NCI-H2081 (cell line): ENCODE measurements around the gene SLC6A8.
"Not testable (repeated sequence)": the region's sequence is repeated elsewhere in the genome, so short reads cannot be mapped to it uniquely, and the experiment has no call there.

Experiments
- DNase-seq, 2 experiments: peaks; one replicate each; lab custom pipeline; 2025; lab: John Stamatoyannopoulos, UW

The SLC6A8 gene

GRCh38 chrX:153693216-153694086, 5.7 kb downstream of the SLC6A8 start:
- no peak for DNase-seq

- DNase-seq: not testable (repeated sequence)
Observed at GRCh38 chrX:153694256-153694655, 6.5 kb downstream of the SLC6A8 start.

DNA sequence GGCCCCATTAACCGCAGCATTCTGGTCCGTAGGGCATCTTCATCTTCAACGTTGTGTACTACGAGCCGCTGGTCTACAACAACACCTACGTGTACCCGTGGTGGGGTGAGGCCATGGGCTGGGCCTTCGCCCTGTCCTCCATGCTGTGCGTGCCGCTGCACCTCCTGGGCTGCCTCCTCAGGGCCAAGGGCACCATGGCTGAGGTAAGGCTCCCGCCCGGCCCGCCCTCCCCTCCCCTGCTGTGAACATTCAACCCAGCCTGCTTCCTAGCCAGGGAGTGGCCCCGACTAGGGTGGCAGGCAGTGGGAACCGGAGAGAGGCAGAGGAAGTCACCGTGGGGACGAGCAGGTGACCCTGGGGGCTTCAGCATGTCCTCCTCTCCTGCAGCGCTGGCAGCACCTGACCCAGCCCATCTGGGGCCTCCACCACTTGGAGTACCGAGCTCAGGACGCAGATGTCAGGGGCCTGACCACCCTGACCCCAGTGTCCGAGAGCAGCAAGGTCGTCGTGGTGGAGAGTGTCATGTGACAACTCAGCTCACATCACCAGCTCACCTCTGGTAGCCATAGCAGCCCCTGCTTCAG, 7.1 kb downstream of the SLC6A8 start:
- no peak for DNase-seq

DNA sequence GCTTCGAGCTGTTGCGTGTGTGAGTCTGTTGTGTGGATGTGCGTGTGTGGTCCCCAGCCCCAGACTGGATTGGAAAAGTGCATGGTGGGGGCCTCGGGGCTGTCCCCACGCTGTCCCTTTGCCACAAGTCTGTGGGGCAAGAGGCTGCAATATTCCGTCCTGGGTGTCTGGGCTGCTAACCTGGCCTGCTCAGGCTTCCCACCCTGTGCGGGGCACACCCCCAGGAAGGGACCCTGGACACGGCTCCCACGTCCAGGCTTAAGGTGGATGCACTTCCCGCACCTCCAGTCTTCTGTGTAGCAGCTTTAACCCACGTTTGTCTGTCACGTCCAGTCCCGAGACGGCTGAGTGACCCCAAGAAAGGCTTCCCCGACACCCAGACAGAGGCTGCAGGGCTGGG, 8.4 kb downstream of the SLC6A8 start:
- DNase-seq: no peak

GRCh38 chrX:153696538-153696937, 8.8 kb downstream of the SLC6A8 start:
- DNase-seq: not testable (repeated sequence)

GRCh38 chrX:153696986-153697722, 9.4 kb downstream of the SLC6A8 start:
- not testable (repeated sequence) for DNase-seq

DNA sequence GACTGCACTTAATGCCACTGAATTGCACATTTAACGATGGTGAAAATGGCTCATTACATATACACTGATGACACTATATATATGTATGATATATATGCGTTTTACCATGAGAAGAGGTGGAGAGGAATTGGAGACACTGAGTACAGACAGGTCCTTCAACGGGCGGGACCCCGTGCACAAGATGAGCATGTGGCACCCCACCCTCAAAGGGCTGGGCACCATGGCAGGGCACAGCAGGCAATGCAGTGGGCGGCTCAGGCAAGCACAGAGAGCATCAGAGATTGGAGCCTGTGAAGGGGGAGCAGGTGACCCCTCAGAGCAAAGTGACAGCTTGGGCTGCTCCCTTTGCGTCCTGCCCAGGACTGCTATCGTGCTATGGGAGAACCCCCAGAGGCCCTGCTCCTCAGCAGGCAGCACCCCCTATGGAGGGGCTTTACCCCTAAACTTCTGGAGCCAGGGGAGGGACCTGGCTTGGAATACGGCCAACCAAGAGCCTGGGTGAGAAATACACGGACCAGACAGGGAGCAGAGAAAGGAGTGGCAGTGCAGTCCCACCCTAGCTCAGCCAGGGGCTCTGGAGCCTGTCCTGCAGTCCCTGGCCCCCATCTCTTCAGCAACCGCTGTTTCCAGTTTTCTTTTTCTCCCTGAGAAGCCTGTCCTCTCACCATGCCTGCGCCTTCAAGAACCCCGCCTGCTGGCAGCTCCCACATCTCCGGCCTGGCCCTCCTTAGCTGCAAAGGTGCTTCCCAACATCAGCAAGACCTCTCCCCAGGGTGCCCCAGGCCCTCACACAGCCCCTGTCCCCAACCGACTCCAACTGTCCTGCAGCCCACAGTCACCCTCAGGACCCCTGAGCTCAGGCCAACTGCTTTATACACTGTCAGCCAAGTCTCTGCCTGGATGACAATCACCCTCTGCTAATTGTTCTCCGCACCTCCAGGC, 10.5 kb downstream of the SLC6A8 start:
- no peak for DNase-seq

GRCh38 chrX:153699210-153699783, 11.6 kb downstream of the SLC6A8 start:
- DNase-seq: not testable (repeated sequence)

GRCh38 chrX:153699784-153700371, 12.2 kb downstream of the SLC6A8 start:
- not testable (repeated sequence) for DNase-seq

- no peak for DNase-seq
Observed at GRCh38 chrX:153700376-153700945, 12.7 kb downstream of the SLC6A8 start.

DNA sequence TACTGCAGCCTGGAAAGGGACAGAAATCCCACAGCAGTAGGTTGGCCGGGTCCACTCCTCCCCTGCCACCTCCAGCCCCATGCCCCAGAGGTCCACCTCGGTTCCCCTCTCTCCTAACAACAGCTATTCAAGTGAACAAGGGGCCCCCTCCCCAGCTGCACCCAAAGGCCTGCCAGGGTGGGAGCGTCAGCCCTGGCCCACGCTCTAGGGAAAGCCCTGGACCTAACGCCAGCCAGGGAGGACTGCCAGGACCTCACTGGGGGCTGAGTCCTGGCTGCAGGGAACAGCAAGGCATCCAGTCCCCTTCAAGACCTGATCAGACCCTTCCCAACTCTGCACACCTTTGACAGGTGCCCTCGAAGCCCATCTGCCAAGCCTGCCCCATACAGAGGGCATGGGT, 13.2 kb downstream of the SLC6A8 start:
- no peak for DNase-seq

DNA sequence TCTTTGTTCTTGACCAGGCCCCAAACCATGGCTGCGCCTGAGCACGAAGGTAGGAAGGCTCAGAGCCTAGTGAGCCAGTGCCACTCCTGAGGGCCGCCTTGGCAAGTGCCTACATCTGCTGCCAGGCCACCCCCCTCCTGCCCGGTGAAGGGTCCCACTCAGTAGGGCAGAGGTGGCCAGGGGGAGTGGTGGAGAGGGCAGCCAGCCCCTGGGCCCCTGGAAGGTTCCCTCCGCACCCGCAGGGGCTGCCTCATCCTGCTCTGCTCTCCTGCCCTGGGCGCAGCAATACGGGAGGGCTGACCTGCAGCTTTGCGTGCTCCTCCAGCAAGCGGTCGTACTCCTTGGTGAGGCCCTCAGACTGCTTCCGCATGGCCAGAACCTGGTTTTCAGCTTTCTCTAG, 14.0 kb downstream of the SLC6A8 start:
- no peak for DNase-seq

GRCh38 chrX:153702336-153703035, 14.8 kb downstream of the SLC6A8 start:
- no peak for DNase-seq

- no peak for DNase-seq
Observed at GRCh38 chrX:153703036-153703370, 15.3 kb downstream of the SLC6A8 start.

- DNase-seq: no peak
Observed at GRCh38 chrX:153704021-153704526, 16.3 kb downstream of the SLC6A8 start.

DNA sequence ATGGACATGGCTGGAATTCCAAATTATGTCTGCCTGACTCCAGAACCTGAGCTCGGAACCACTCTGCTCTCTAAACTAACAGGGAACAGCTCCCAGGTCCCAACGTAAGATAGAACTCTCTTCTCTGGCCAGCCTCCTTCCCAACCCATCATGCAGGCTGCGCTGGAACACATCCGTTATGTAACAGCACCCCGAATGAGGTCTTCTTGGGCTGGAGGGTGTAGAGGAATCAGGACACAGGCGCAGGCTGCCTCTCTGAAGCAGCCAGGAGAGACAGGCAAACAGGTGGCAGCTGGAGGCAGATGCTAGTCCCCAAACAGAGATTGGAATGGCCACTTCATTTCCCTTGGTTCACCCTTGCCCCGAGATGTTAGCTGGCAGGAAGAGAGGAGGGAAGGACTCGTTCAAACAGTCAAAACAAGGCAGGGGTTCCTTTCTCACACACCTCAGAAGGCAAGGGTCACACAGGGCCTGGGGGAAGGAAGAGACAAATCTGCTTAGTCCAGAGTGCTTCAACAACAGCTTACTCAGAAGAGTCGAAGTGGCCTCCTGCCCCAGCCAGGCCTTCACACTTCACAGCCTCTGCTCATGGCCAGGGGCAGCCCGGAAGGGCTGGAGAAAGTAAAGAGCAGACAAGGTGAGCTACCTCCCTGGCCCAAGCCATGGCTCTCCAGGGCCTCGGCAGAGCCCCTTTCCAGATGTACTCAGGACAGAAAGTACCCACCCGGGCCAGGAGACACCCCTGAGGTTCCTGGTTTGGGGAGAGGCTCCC, 17.1 kb downstream of the SLC6A8 start:
- not testable (repeated sequence) for DNase-seq

DNA sequence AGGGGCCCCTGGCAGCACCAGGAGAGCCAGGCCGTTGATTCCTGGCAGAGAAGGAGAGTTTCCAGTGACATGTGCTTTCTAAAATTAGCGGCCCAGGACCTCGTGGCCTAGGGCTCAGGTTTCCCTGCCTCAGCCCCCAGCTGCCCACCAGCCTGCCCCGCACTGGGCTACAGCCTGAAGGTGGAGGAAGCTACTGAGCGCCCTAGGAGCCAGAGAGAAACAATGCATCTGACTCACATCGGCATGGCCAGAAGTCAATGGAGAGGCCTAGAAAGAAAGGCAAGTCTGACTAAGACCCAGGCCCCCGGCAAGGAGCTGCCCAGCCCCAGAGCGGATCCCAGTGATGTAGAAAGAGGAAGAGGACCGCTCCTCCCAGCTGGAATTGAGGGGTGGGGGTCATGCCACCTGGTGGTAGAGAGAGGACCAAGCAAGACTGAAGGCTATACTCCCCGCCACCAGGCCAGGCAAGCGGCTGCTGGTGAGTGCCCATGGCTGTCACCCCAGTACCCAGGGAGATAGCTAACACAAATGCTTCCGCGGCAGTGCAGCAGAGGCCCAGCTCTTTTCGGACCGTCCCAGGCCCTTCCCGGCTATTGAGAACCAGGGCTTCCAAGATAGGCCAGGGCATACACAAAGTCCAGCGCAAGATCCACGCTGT, 17.8 kb downstream of the SLC6A8 start:
- DNase-seq: not testable (repeated sequence)

DNA sequence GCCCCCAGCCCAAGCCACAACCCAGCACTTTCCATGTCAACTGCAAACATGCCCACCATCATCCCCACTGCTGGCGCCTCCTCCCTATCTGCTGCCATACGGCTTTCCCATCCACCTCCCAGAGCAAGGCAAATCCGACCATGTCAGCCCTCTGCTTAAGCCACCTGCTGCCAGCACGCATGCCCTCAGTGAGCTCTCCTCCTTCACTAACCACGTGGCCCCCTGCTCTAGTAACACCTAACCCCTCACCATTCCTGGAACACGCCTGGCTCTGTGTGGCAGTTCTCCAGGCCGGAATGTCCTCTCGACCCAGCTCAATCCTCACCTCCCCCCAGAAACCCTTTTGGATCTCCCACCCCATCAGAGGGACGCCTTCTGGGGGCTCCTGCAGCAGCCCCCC, 19.1 kb downstream of the SLC6A8 start:
- DNase-seq: no peak
